Mammary microvascular endothelial cell (primary cell): Measurements from ENCODE around the gene URGCP. TPM values are rescaled to one million over a fixed set of nuclear protein-coding genes. Genes with fewer than 3 reads are reported as not detected.

Experiments
- total RNA-seq: library from RNA; depleted of rRNA; stranded (reverse); fragments of >200 nt; gene quantifications from 2 replicates; pipeline ENCODE4 v1.2.3, GENCODE V29; 2015

Gene URGCP, protein sequence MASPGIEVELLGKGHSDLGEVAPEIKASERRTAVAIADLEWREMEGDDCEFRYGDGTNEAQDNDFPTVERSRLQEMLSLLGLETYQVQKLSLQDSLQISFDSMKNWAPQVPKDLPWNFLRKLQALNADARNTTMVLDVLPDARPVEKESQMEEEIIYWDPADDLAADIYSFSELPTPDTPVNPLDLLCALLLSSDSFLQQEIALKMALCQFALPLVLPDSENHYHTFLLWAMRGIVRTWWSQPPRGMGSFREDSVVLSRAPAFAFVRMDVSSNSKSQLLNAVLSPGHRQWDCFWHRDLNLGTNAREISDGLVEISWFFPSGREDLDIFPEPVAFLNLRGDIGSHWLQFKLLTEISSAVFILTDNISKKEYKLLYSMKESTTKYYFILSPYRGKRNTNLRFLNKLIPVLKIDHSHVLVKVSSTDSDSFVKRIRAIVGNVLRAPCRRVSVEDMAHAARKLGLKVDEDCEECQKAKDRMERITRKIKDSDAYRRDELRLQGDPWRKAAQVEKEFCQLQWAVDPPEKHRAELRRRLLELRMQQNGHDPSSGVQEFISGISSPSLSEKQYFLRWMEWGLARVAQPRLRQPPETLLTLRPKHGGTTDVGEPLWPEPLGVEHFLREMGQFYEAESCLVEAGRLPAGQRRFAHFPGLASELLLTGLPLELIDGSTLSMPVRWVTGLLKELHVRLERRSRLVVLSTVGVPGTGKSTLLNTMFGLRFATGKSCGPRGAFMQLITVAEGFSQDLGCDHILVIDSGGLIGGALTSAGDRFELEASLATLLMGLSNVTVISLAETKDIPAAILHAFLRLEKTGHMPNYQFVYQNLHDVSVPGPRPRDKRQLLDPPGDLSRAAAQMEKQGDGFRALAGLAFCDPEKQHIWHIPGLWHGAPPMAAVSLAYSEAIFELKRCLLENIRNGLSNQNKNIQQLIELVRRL
- 19.5 and 20.4 TPM in 2 replicates for total RNA-seq

DNA sequence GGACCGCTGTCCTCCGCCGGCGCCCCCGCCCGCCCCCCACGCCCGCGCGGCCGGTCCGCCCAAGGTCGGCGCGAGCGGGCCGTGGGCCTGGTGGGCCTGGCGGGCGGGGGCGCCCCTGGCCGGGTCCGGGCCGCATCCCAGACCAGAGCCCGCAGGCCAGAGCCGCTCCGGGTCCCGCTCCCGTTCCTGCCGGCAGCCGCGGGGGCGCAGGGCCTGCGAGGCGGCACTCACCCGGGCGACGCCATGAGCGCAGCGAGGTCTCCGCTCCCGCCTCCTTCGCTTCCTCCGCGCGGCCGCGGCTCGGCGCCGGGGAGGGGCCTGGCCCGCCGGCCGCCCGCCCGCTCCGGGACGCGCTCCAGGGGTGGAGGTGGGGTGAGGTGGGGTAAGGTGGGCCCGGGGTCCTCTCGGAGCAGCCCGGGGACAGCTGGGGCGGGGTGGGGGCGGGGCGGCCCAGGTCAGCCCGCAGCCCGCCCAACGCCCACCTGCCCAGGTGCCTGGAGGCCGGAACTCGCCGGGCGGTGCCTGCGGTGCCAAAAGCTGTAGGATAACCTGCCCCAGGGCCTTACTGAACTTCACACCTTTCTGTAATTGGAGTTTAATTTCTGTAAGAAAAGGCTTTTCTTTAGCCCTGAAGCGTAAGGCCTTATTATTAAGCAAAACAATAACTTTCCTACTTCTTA is at the start of gene URGCP:
Gene URGCP, minus strand, starts transcription at position 266 of the 680 bp plus-strand sequence. Its CDS starts 21 bp downstream, at position 245.

DNA sequence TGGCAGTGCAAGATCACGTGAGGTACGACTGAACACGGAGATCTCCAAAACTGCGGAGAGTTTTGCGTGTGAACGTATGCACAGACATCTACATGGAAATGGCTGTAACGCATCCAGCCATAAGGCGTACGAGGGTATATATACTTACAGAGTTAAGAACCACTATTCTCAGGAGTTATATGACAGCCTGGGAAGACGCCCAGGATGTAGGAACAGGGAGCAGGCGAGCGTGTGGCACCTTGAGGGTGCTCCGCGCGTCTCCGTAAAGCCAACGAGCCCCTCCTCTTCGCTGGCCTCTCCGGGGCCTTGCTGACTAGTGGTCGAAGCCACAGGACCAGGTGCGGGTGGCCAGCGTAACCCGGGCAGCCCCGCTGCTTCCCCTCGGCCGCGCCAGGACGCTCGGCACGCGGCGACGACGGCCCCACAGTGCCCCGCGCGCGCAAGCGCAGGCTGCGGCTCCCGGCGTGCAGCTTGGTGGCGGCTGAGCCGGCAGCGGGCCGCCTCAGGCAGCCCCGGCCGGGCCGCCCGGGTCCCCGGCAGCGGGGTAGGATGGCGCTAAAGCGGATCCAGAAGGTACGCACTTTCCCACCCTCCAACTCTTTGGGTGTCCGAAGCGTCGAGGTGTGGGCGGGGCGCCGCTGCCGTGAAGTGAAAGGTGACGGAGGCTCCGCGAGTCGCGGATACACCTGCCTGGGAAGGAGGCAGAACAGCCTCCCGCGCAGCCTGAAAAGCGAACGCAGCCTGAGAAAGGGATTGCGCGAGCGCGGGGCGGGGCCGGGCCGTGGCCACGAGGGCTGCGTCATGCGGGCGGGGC is 19.8 kb upstream of the URGCP start, which contains the start of gene UBE2D4:
Gene UBE2D4, plus strand, starts transcription at position 453 of the 814 bp plus-strand sequence. Its CDS starts 97 bp downstream, at position 550.

DNA sequence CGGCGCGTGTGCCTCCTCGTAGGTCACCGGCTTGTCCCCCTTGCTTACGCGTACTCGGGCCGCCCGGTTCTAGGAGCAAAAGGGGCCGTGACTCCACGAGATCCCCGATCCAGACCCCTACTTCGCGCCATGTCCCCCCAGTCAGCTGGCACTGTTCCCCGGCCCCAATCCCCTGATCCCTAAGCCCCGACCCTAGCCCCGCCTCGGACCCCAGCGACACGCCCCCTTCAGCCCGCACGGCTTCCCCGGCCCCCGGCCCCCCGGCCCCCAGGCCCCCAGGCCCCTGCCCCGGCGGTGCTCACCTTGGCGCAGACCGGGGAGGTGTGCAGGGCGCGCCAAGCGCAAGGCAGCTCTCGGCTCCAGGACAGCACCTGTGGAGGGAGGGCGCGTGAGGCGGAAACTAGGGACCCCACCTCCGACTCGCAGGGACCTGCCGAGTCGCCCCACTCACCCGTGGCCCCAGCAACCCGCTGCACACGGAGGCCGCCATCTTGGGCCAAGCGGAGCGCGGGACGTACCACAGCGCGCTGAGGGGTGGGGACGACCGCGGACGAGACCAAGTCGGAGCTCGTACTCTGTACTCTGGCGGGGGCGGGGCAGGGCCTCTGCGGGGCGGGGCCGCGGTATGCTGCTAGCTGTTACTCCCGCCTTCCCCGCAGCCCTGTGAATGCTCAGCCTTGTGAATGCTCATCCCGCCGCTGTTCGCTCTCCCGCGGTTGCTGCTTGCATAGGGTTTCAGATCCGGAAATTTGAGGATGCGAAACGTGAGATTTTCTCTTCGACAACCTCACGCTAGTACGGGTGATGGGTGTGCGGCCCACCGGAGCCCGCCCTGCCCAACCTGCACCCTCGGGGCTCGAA is 37.2 kb downstream of the URGCP start, which contains the start of gene MRPS24:
Gene MRPS24, minus strand, starts transcription at position 512 of the 861 bp plus-strand sequence. Its CDS starts 22 bp downstream, at position 490.

Other genes starting within 250 kb of the URGCP start
- gene COA1, start 177.1 kb downstream of the URGCP start, total RNA-seq: 47.3 and 55.6 TPM in 2 replicates
- 58.6 and 60.5 TPM in 2 replicates for gene BLVRA, start 147.9 kb downstream of the URGCP start, total RNA-seq
- gene MRPS24, start 37.1 kb downstream of the URGCP start, total RNA-seq: 130 and 146 TPM in 2 replicates
- 25.0 and 34.4 TPM in 2 replicates for gene UBE2D4, start 19.8 kb upstream of the URGCP start, total RNA-seq
- gene SPDYE1, start 91.3 kb upstream of the URGCP start, total RNA-seq: not detected in 2 replicates
- 222 and 224 TPM in 2 replicates for gene DBNL, start 138.1 kb upstream of the URGCP start, total RNA-seq
- not detected in 2 replicates for gene PGAM2, start 159.0 kb upstream of the URGCP start, total RNA-seq
- 16.6 and 18.0 TPM in 2 replicates for gene POLM, start 175.9 kb upstream of the URGCP start, total RNA-seq
- gene AEBP1, start 197.7 kb upstream of the URGCP start, total RNA-seq: 8.2 and 9.2 TPM in 2 replicates
- gene POLD2, start 217.0 kb upstream of the URGCP start, total RNA-seq: 117 TPM in 2 replicates
- not detected in 2 replicates for gene MYL7, start 234.7 kb upstream of the URGCP start, total RNA-seq